GM23248 (cell line): ENCODE measurements around the gene TNS2.

Source experiments
- EZH2 ChIP-seq: fragments of 200-600 bp; sonication (generic); IDR thresholded peaks from 2 replicates; pipeline ENCODE4 v1.6.1; 2018; ENCODE audit warnings: antibody characterized with exemption, mild to moderate bottlenecking; ENCODE audit not compliant: insufficient read depth, poor library complexity, severe bottlenecking
- EZH2phosphoT487 ChIP-seq: fragments of 200-600 bp; sonication (generic); IDR thresholded peaks from 2 replicates; pipeline ENCODE4 v1.6.1; 2018; ENCODE audit warnings: antibody characterized with exemption, moderate library complexity, mild to moderate bottlenecking, low read depth; ENCODE audit not compliant: insufficient read depth

GRCh38 chr12:53049571-53050318 is at the start of gene TNS2:
- TF ChIP-seq EZH2 (no peak), EZH2phosphoT487 (no peak)
